Skeletal muscle tissue (tissue), 4 donors: ENCODE data around the gene NR6A1. TPM values are rescaled to one million over a fixed set of nuclear protein-coding genes. Genes with fewer than 3 reads are reported as not detected.

Source experiments
- H3K27ac ChIP-seq: one replicate; pipeline ENCODE4 v1.7.0; 2013; ENCODE audit warnings: mild to moderate bottlenecking, low read depth, low read length, inconsistent platforms
- H3K27me3 ChIP-seq, 3 donors: one replicate each; pipeline ENCODE4 v1.7.0; 2013; ENCODE audit warnings: low read length in 3 of 3; ENCODE audit not compliant: control insufficient read depth in 3 of 3, insufficient read depth in 3 of 3
- H3K36me3 ChIP-seq, 3 donors: one replicate each; pipeline ENCODE4 v1.7.0; 2013; ENCODE audit warnings: low read length in 3 of 3; ENCODE audit not compliant: control insufficient read depth in 3 of 3, insufficient read depth in 3 of 3
- H3K4me1 ChIP-seq, 3 donors: one replicate each; pipeline ENCODE4 v1.7.0; 2013; ENCODE audit warnings: low read length in 3 of 3, mild to moderate bottlenecking in 3 of 3; ENCODE audit not compliant: control insufficient read depth in 3 of 3, insufficient read depth in 3 of 3
- H3K4me3 ChIP-seq, 3 donors: one replicate each; pipeline ENCODE4 v1.7.0; 2013; ENCODE audit warnings: low read length in 3 of 3
- H3K9ac ChIP-seq, 3 donors: one replicate each; pipeline ENCODE4 v1.7.0; 2013; ENCODE audit warnings: low read length in 3 of 3, mild to moderate bottlenecking in 3 of 3, moderate library complexity in 2 of 3, low read depth in 1 of 3
- H3K9me3 ChIP-seq, 3 donors: one replicate each; pipeline ENCODE4 v1.7.0; 2013; ENCODE audit warnings: low read length in 3 of 3; ENCODE audit not compliant: control insufficient read depth in 3 of 3
- total RNA-seq: library from RNA; depleted of rRNA; stranded (reverse); fragments of >200 nt; gene quantifications from one replicate; pipeline ENCODE4 v1.2.3, GENCODE V29; 2014
- donor health status: Osteomylitis.

The NR6A1 gene
- total RNA-seq, 1 donor from 2014 or later = 0.52 TPM

- Histone ChIP-seq H3K9me3 (no peaks in the 10 kb centered on the region), H3K27me3 (peaks cover 3 to 24% (median 13%) of the 10 kb centered on the region in 3 donors)
Observed at GRCh38 chr9:124514874-124515273, 256.2 kb downstream of the NR6A1 start.

GRCh38 chr9:124514125-124514524 lies 257.0 kb downstream of the NR6A1 start:
- Histone ChIP-seq H3K36me3 (peaks cover 0 to 3% (median 0%) of the 10 kb centered on the region in 3 donors), H3K27ac (no peak overlapping the region), H3K27me3 (peaks cover 3 to 24% (median 13%) of the 10 kb centered on the region in 3 donors), H3K4me3 (no peak overlapping the region), H3K9me3 (no peaks in the 10 kb centered on the region), H3K9ac (no peak overlapping the region), H3K4me1 (no peaks in the 10 kb centered on the region)

More at GRCh38 chr9:124514874-124515273, 256.2 kb downstream of the NR6A1 start:
- Histone ChIP-seq H3K4me3 (no peak overlapping the region), H3K4me1 (no peaks in the 10 kb centered on the region), H3K36me3 (peaks cover 0 to 3% (median 0%) of the 10 kb centered on the region in 3 donors), H3K9ac (no peak overlapping the region), H3K27ac (no peak overlapping the region)

GRCh38 chr9:124513376-124513994 lies 257.6 kb downstream of the NR6A1 start:
- Histone ChIP-seq H3K36me3 (no peaks in the 10 kb centered on the region), H3K9ac (no peak overlapping the region), H3K9me3 (no peaks in the 10 kb centered on the region), H3K4me3 (no peak overlapping the region), H3K27me3 (peaks cover 3 to 24% (median 13%) of the 10 kb centered on the region in 3 donors), H3K27ac (no peak overlapping the region), H3K4me1 (no peaks in the 10 kb centered on the region)

GRCh38 chr9:124512806-124513204 lies 258.3 kb downstream of the NR6A1 start:
- Histone ChIP-seq H3K27me3 (peaks cover 3 to 24% (median 13%) of the 10 kb centered on the region in 3 donors), H3K4me1 (no peaks in the 10 kb centered on the region), H3K9me3 (no peaks in the 10 kb centered on the region), H3K4me3 (no peak overlapping the region), H3K9ac (no peak overlapping the region), H3K27ac (no peak overlapping the region), H3K36me3 (no peaks in the 10 kb centered on the region)

- H3K27ac ChIP-seq = no peak overlapping the region
- H3K4me3 ChIP-seq = no peak overlapping the region
- H3K9ac ChIP-seq = no peak overlapping the region
- no peaks in the 10 kb centered on the region for H3K4me1 ChIP-seq
- no peaks in the 10 kb centered on the region for H3K36me3 ChIP-seq
- H3K9me3 ChIP-seq = no peaks in the 10 kb centered on the region
- H3K27me3 ChIP-seq = peaks cover 3 to 24% (median 13%) of the 10 kb centered on the region in 3 donors
Observed at GRCh38 chr9:124511891-124512805, 259.0 kb downstream of the NR6A1 start.

- Histone ChIP-seq H3K4me1 (no peaks in the 10 kb centered on the region), H3K9me3 (no peaks in the 10 kb centered on the region), H3K36me3 (no peaks in the 10 kb centered on the region), H3K27me3 (peaks cover 3 to 28% (median 18%) of the 10 kb centered on the region in 3 donors), H3K27ac (no peak overlapping the region), H3K9ac (no peak overlapping the region), H3K4me3 (no peak overlapping the region)
Observed at GRCh38 chr9:124511426-124511840, 259.7 kb downstream of the NR6A1 start.

GRCh38 chr9:124510650-124511425 lies 260.3 kb downstream of the NR6A1 start:
- Histone ChIP-seq H3K4me1 (no peaks in the 10 kb centered on the region), H3K27me3 (peaks cover 9 to 33% (median 18%) of the 10 kb centered on the region in 3 donors), H3K4me3 (no peak overlapping the region), H3K9ac (no peak overlapping the region), H3K36me3 (no peaks in the 10 kb centered on the region), H3K9me3 (no peaks in the 10 kb centered on the region), H3K27ac (no peak overlapping the region)

GRCh38 chr9:124507880-124508423 lies 263.2 kb downstream of the NR6A1 start:
- Histone ChIP-seq H3K9ac (no peak overlapping the region), H3K27ac (no peak overlapping the region), H3K4me1 (peaks cover 5 to 7% (median 5%) of the 10 kb centered on the region in 3 donors), H3K9me3 (no peaks in the 10 kb centered on the region), H3K36me3 (no peaks in the 10 kb centered on the region), H3K27me3 (peaks cover 31 to 45% (median 33%) of the 10 kb centered on the region in 3 donors), H3K4me3 (no peak overlapping the region)

GRCh38 chr9:124506931-124507879 lies 263.9 kb downstream of the NR6A1 start, which contains the start of gene NR5A1:
TSS of gene NR5A1 (minus strand) at chr9:124507399. CDS start at chr9:124503395, 4,004 bp downstream.
- H3K27me3 ChIP-seq = peaks cover 34 to 48% (median 37%) of the 10 kb centered on the region in 3 donors
- H3K9me3 ChIP-seq = no peaks in the 10 kb centered on the region
- peaks cover 5 to 7% (median 5%) of the 10 kb centered on the region in 3 donors for H3K4me1 ChIP-seq
- H3K4me3 ChIP-seq = no peak within 1 kb of the TSS
- no peaks in the 10 kb centered on the region for H3K36me3 ChIP-seq
- no peak within 1 kb of the TSS for H3K9ac ChIP-seq
- no peak within 1 kb of the TSS for H3K27ac ChIP-seq
